AG04450 (cell line): ENCODE measurements around the gene KCNJ6. TPM values are rescaled to one million over a fixed set of nuclear protein-coding genes. Genes with fewer than 3 reads are reported as not detected.

Source experiments
- CTCF ChIA-PET: fragments of 300-600, 350-600 bp; formaldehyde crosslinking; extraction: SDS; loops from one replicate; lab custom pipeline; 2022; ENCODE audit warnings: antibody characterized with exemption, inconsistent platforms; lab: Charles Lee
- POLR2A ChIA-PET: fragments of 350-600 bp; formaldehyde crosslinking; extraction: SDS; loops from one replicate; lab custom pipeline; 2021; ENCODE audit warnings: antibody characterized with exemption, inconsistent platforms; lab: Yijun Ruan, JAX
- DNase-seq: peaks from one replicate; pipeline ENCODE4 v3.0.0-alpha.2; 2011; ENCODE audit warnings: low read depth, low spot score
- H3K27ac ChIP-seq: one replicate; pipeline ENCODE4 v1.5.1; 2012; ENCODE audit warnings: low read depth, low read length, control low read depth
- H3K27me3 ChIP-seq: one replicate; pipeline ENCODE4 v1.6.0; 2012; ENCODE audit warnings: low read length; ENCODE audit not compliant: control insufficient read depth, insufficient read depth
- H3K4me3 ChIP-seq: 2 replicates; pipeline ENCODE4 v1.5.1; 2011; ENCODE audit warnings: mild to moderate bottlenecking, low read depth, low read length, control low read depth
- H3K9me3 ChIP-seq: 2 replicates; pipeline ENCODE4 v1.5.1; 2012; ENCODE audit warnings: low read length; ENCODE audit not compliant: control insufficient read depth, insufficient read depth
- polyA plus RNA-seq: library from polyadenylated mRNA; depleted of rRNA; stranded (reverse); fragments of >200 nt; gene quantifications from 2 replicates; pipeline ENCODE4 v1.2.3, GENCODE V29; 2011
- TF ChIP-seq, protein P1 (sequence below): IDR thresholded peaks from 2 replicates; pipeline ENCODE4 v1.5.1; 2011; ENCODE audit warnings: low read depth, low read length, control low read depth, inconsistent platforms

The KCNJ6 gene
- polyA plus RNA-seq, 1 experiment: 0.02 TPM

DNA sequence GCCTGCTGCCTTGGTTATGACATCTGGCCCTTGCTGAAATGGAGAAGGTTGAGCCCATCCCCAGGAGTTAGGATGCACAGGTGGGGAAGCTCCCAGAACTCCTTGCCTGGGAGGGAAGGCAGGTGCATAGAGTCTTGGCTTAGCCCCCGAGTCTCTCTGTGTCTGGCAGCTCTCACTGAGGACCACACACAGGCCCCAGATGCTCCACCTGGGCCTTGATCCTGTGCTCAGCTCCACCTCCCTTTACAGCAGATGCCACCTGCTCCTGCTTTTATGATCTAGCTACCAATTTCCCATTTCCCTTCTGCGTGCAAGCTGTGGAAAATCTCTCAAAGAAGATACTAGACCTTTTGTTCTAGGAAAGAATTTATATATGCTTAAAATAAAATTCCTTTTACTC, 28.8 kb upstream of the KCNJ6 start:
- H3K27me3 ChIP-seq: peaks cover 4% of the 10 kb centered on the region
- no peaks in the 10 kb centered on the region for H3K9me3 ChIP-seq
- POLR2A ChIA-PET: no interaction called here
- H3K4me3 ChIP-seq: no peak overlapping the region
- H3K27ac ChIP-seq: no peak overlapping the region
- TF ChIP-seq, protein P1, sequence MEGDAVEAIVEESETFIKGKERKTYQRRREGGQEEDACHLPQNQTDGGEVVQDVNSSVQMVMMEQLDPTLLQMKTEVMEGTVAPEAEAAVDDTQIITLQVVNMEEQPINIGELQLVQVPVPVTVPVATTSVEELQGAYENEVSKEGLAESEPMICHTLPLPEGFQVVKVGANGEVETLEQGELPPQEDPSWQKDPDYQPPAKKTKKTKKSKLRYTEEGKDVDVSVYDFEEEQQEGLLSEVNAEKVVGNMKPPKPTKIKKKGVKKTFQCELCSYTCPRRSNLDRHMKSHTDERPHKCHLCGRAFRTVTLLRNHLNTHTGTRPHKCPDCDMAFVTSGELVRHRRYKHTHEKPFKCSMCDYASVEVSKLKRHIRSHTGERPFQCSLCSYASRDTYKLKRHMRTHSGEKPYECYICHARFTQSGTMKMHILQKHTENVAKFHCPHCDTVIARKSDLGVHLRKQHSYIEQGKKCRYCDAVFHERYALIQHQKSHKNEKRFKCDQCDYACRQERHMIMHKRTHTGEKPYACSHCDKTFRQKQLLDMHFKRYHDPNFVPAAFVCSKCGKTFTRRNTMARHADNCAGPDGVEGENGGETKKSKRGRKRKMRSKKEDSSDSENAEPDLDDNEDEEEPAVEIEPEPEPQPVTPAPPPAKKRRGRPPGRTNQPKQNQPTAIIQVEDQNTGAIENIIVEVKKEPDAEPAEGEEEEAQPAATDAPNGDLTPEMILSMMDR: no peak
- DNase-seq: no peak
- CTCF ChIA-PET: no interaction called here

DNA sequence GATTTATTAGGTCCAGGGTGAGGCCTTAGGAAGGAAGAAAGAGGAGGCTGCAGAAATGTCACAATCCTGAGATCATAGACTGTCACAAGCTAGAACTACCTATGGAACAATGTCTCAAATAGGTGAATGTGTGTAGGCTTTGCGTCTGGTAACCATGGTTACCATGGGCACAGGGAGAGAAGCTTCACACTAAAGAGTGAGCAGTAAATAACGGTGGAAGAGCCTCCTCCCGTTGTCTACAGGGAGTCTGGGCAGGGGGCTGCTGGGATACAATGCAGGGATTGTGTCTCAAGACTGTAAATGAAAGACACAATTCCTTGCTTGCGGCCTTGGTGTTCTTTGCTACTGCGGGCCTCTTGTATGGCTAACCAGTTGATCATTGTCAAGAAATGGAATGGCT, 28.2 kb upstream of the KCNJ6 start:
- peak overlapping the region; percentile 11 for H3K27ac ChIP-seq
- peaks cover 4% of the 10 kb centered on the region for H3K27me3 ChIP-seq
- ChIA-PET CTCF (no interaction called here), POLR2A (no interaction called here)
- TF ChIP-seq, protein P1: no peak
- H3K9me3 ChIP-seq: no peaks in the 10 kb centered on the region
- no peak for DNase-seq
- H3K4me3 ChIP-seq: no peak overlapping the region

DNA sequence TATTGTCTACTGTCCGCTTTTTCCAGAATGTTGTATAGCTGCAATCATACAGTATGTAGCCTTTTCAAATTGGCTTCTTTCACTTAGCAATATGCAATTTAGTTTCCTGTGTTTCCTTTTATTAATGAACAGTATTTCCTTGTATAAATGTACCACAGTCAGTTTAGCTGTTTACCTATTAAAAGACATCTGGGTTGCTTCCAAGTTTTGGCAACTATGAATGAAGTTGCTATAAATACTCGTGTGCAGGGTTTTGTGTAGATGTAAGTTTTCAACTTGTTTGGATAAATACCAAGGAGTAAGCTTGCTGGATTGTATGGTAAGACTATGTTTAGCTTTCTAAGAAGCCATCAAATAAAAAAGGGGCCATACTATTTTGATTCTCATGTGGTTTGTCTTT, 24.4 kb upstream of the KCNJ6 start:
- Histone ChIP-seq H3K27me3 (peaks cover 2% of the 10 kb centered on the region), H3K27ac (no peak overlapping the region), H3K4me3 (no peak overlapping the region), H3K9me3 (no peaks in the 10 kb centered on the region)
- DNase-seq: no peak
- TF ChIP-seq, protein P1: no peak
- ChIA-PET POLR2A (no interaction called here), CTCF (no interaction called here)

DNA sequence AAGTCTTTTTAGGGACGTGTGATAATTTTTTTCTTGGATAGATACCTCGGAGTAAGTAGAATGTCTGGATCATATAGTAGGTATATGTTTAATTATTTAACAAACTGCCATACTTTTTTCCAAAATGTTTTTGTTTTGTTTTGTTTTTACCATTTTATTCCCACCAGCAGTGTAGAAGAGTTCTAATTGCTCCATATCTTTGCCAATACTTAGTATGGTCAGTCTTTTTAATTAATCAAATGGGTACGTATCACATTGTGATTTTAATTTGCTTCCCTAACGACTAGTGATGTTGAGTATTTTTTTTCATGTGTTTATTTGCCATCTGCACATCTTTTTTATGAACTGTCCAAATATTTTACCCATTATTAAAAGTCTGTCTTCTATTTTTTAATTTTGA, 23.6 kb upstream of the KCNJ6 start:
- TF ChIP-seq, protein P1: no peak
- CTCF ChIA-PET: no interaction called here
- POLR2A ChIA-PET: no interaction called here
- H3K9me3 ChIP-seq: no peaks in the 10 kb centered on the region
- no peak for DNase-seq
- no peak overlapping the region for H3K27ac ChIP-seq
- peaks cover 2% of the 10 kb centered on the region for H3K27me3 ChIP-seq
- H3K4me3 ChIP-seq: no peak overlapping the region

DNA sequence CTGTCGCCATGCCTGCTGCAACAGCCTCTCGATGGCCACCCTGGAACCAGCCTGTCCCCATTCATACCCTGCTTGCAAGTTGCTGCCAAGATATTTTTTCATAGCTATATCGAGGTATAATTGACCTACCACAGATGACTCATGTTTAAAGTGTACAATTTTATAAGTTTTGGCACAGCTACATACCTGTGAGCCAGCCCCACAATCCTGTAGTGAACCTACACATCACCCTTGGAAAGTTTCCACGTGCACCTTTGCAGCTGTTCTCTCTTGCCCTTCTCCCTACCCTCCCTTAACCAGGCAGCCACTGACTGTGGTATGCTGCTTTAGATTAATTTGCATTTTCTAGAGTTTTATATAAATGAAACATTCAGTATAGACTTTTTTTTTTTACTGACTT, 23.0 kb upstream of the KCNJ6 start:
- no peaks in the 10 kb centered on the region for H3K9me3 ChIP-seq
- DNase-seq: no peak

More for the DNA sequence above, 23.0 kb upstream of the KCNJ6 start:
- ChIA-PET CTCF (no interaction called here), POLR2A (no interaction called here)
- TF ChIP-seq, protein P1: no peak
- no peak overlapping the region for H3K4me3 ChIP-seq
- no peak overlapping the region for H3K27ac ChIP-seq
- peaks cover 2% of the 10 kb centered on the region for H3K27me3 ChIP-seq
